Measurements from ENCODE around the gene ULK4.

DNA sequence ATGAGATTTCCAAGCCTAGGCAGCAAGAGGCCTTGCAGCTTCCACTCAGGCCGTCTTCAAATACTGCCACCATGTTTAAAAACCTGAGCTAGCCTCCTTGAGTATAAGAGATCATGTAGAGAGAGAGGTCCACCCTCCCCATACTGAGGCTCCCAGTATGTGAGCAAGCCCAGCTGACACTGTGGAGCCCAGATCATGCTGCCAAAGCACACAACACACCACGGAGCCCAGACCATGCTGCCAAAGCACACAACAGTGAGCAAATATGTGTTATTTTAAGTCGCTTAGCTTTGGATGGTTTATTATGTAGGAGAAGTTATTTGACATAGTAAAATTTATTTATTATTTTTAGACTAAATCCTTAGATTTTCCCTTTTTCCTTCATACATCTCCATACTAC is 428.9 kb downstream of the ULK4 start:
- no peak for TF ChIP-seq TCF7L2 (IDR thresholded peaks at IDR 0.05; ENCODE audit: borderline replicate concordance, extremely low read depth, insufficient read depth, insufficient read length)
- TF ChIP-seq REST (IDR thresholded peaks at IDR 0.05; ENCODE audit: low read depth): no peak
- no peak for TF ChIP-seq POLR2A (IDR thresholded peaks at IDR 0.05; ENCODE audit: borderline replicate concordance, extremely low read depth, insufficient read depth, insufficient read length)
- no peak for TF ChIP-seq SRF (IDR thresholded peaks at IDR 0.05; ENCODE audit: low read depth)
- TF ChIP-seq EZH2 (IDR thresholded peaks at IDR 0.05): no peak
- no peak for TF ChIP-seq YY1 (IDR thresholded peaks at IDR 0.05; ENCODE audit: extremely low read depth, insufficient replicate concordance, low read depth, low read length)
- TF ChIP-seq SP1 (IDR thresholded peaks at IDR 0.05; ENCODE audit: low read depth): no peak
- TF ChIP-seq CTCF (IDR thresholded peaks at IDR 0.05 in 2 of 3, conservative IDR thresholded peaks at IDR 0.05 in 1 of 3; ENCODE audit: borderline replicate concordance in 1 of 3, insufficient read depth in 1 of 3, low read depth in 2 of 3, low read length in 2 of 3): no peak
- no peak for TF ChIP-seq CEBPB (IDR thresholded peaks at IDR 0.05; ENCODE audit: low read depth)
- TF ChIP-seq ATF3 (IDR thresholded peaks at IDR 0.05): no peak
